PC-9 (cell line): ENCODE results near the gene IL12A.

Source experiments
- EZH2 ChIP-seq: fragments of 200-600 bp; sonication (generic); IDR thresholded peaks from 2 replicates; pipeline ENCODE4 v1.8.0; 2017; ENCODE audit warnings: antibody characterized with exemption, low read depth
- TF ChIP-seq, protein P1 (sequence below): fragments of 200-600 bp; sonication (generic); conservative IDR thresholded peaks from 2 replicates; pipeline ENCODE4 v1.6.1; 2017; ENCODE audit warnings: mixed run types, antibody characterized with exemption, mild to moderate bottlenecking, moderate library complexity

DNA sequence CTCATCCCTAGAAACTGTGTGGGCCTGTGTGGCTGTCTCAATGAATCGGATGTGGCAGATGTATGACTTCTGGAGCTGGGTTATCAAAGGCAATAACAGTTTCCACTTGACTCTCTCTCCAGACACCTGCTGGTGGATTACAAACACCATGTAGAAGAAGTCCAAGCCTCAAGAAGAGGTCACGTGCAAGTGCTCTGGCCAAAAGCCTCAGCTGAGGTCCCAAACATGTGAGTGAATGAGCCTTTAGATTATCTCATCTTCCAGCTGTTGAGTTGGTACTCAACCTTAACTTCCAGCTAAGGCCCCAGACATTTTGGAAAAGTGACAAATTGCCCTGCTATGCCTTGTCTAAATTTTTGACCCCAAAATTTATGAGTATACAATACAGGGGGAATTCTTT lies 42.7 kb upstream of the IL12A start:
- TF ChIP-seq, protein P1, sequence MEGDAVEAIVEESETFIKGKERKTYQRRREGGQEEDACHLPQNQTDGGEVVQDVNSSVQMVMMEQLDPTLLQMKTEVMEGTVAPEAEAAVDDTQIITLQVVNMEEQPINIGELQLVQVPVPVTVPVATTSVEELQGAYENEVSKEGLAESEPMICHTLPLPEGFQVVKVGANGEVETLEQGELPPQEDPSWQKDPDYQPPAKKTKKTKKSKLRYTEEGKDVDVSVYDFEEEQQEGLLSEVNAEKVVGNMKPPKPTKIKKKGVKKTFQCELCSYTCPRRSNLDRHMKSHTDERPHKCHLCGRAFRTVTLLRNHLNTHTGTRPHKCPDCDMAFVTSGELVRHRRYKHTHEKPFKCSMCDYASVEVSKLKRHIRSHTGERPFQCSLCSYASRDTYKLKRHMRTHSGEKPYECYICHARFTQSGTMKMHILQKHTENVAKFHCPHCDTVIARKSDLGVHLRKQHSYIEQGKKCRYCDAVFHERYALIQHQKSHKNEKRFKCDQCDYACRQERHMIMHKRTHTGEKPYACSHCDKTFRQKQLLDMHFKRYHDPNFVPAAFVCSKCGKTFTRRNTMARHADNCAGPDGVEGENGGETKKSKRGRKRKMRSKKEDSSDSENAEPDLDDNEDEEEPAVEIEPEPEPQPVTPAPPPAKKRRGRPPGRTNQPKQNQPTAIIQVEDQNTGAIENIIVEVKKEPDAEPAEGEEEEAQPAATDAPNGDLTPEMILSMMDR, result no peak
- no peak for TF ChIP-seq EZH2
